Activated T-helper 9 cell treated with anti-CD3 and anti-CD28 coated beads, Interleukin-2, amount 50 U/mL, for 16 hours (primary cell): Measurements from ENCODE around the gene OR13J1.
"Not testable (repeated sequence)": the region's sequence is repeated elsewhere in the genome, so short reads cannot be mapped to it uniquely, and the experiment has no call there.

ENCODE experiments used
- DNase-seq: peaks from one replicate; pipeline ENCODE4 v3.0.0-alpha.2; 2020; ENCODE audit warnings: low read depth

Gene OR13J1

GRCh38 chr9:35905051-35905781 is 35.0 kb upstream of the OR13J1 start:
- no peak for DNase-seq

- no peak for DNase-seq
These were observed 34.1 kb upstream of the OR13J1 start for GRCh38 chr9:35904338-35904737.

- no peak for DNase-seq
These were observed 32.8 kb upstream of the OR13J1 start for GRCh38 chr9:35903049-35903448.

GRCh38 chr9:35899021-35899420 is 28.8 kb upstream of the OR13J1 start:
- no peak for DNase-seq

GRCh38 chr9:35898337-35898736 is 28.1 kb upstream of the OR13J1 start:
- DNase-seq, result no peak

GRCh38 chr9:35897376-35898099 is 27.3 kb upstream of the OR13J1 start:
- DNase-seq, result not testable (repeated sequence)

GRCh38 chr9:35896570-35896969 is 26.4 kb upstream of the OR13J1 start:
- DNase-seq, result no peak

- no peak for DNase-seq
These were observed 21.9 kb upstream of the OR13J1 start for GRCh38 chr9:35892051-35892450.

GRCh38 chr9:35891646-35892045 is 21.4 kb upstream of the OR13J1 start:
- no peak for DNase-seq

GRCh38 chr9:35884908-35885307 is 14.7 kb upstream of the OR13J1 start:
- not testable (repeated sequence) for DNase-seq

- no peak for DNase-seq
These were observed 12.8 kb upstream of the OR13J1 start for GRCh38 chr9:35882996-35883395.

GRCh38 chr9:35882263-35882848 is 12.2 kb upstream of the OR13J1 start:
- DNase-seq, result peak; percentile 71

GRCh38 chr9:35872505-35872904 is 2.3 kb upstream of the OR13J1 start:
- no peak for DNase-seq

GRCh38 chr9:35871545-35871944 is 1.3 kb upstream of the OR13J1 start:
- DNase-seq, result no peak

GRCh38 chr9:35869621-35870216 is 482 bp downstream of the OR13J1 start:
- DNase-seq, result no peak

GRCh38 chr9:35868933-35869332 is 1.3 kb downstream of the OR13J1 start:
- no peak for DNase-seq

- no peak for DNase-seq
These were observed 2.7 kb downstream of the OR13J1 start for GRCh38 chr9:35867538-35867937.

GRCh38 chr9:35864695-35865255 is 5.4 kb downstream of the OR13J1 start:
- DNase-seq, result no peak

- no peak for DNase-seq
These were observed 6.6 kb downstream of the OR13J1 start for GRCh38 chr9:35863583-35863982.

GRCh38 chr9:35862328-35862727 is 7.9 kb downstream of the OR13J1 start:
- DNase-seq, result no peak

- DNase-seq, result no peak
These were observed 8.9 kb downstream of the OR13J1 start for GRCh38 chr9:35861161-35861897.

- DNase-seq, result no peak
These were observed 10.2 kb downstream of the OR13J1 start for GRCh38 chr9:35859990-35860339.
